CD14-positive monocyte (primary cell): ENCODE measurements around the gene FOXL2. TPM values are rescaled to one million over a fixed set of nuclear protein-coding genes. Genes with fewer than 3 reads are reported as not detected.

ENCODE experiments used
- DNase-seq, 3 donors: peaks; one replicate each; pipeline ENCODE4 v3.0.0-alpha.2; 2011 to 2022
- H2AFZ ChIP-seq: 2 replicates; pipeline ENCODE4 v1.6.0; 2012; ENCODE audit warnings: mild to moderate bottlenecking, low read depth, low read length, inconsistent platforms; ENCODE audit not compliant: insufficient read depth, poor library complexity, severe bottlenecking
- H3K27ac ChIP-seq, 2 donors: 1 replicate in 1 of 2; 2 replicates in 1 of 2; pipeline ENCODE4 v1.5.1; 2012 to 2013; ENCODE audit warnings: low read length in 2 of 2, control low read depth in 1 of 2, inconsistent platforms in 1 of 2, low read depth in 1 of 2, mild to moderate bottlenecking in 1 of 2
- H3K27me3 ChIP-seq, 2 donors: one replicate each; pipeline versions ENCODE4 v1.6.0 to v1.6.1; 2011 to 2013; ENCODE audit warnings: low read length in 2 of 2; ENCODE audit not compliant: control insufficient read depth in 2 of 2, insufficient read depth in 2 of 2
- H3K36me3 ChIP-seq, 2 donors: replicated peaks in 1 of 2; 1 replicate in 1 of 2; 2 replicates in 1 of 2; pipeline versions ENCODE4 v1.5.1 to v1.6.1; 2012 to 2013; ENCODE audit warnings: low read length in 2 of 2, control low read depth in 1 of 2, inconsistent platforms in 1 of 2, mild to moderate bottlenecking in 1 of 2; ENCODE audit not compliant: insufficient read depth in 2 of 2, control insufficient read depth in 1 of 2
- H3K4me1 ChIP-seq, 2 donors: 1 replicate in 1 of 2; 2 replicates in 1 of 2; pipeline versions ENCODE4 v1.5.1 to v1.6.1; 2012 to 2013; ENCODE audit warnings: low read length in 2 of 2, control low read depth in 1 of 2, inconsistent platforms in 1 of 2, mild to moderate bottlenecking in 1 of 2, moderate library complexity in 1 of 2; ENCODE audit not compliant: insufficient read depth in 2 of 2, control insufficient read depth in 1 of 2
- H3K4me2 ChIP-seq: replicated peaks from 2 replicates; pipeline ENCODE3; 2012; ENCODE audit warnings: low read length, moderate library complexity, mild to moderate bottlenecking; ENCODE audit not compliant: poor library complexity, severe bottlenecking; ENCODE audit errors: extremely low read depth
- H3K4me3 ChIP-seq, 3 experiments: fragments of 200-600 bp in 1 of 3; sonication (generic) in 1 of 3; replicated peaks in 1 of 3; 1 replicate in 2 of 3; 2 replicates in 1 of 3; pipeline ENCODE4 v1.5.1; 2011 to 2013; ENCODE audit warnings: low read length in 3 of 3, mild to moderate bottlenecking in 3 of 3, control low read depth in 2 of 3, low read depth in 2 of 3, inconsistent platforms in 1 of 3, moderate library complexity in 1 of 3
- H3K79me2 ChIP-seq: 2 replicates; pipeline ENCODE4 v1.6.0; 2012; ENCODE audit warnings: mild to moderate bottlenecking, control low read depth, inconsistent platforms, low read length, moderate library complexity; ENCODE audit not compliant: insufficient read depth
- H3K9ac ChIP-seq: 2 replicates; pipeline ENCODE4 v1.6.0; 2017; ENCODE audit warnings: low read length, mild to moderate bottlenecking; ENCODE audit not compliant: insufficient read depth, poor library complexity, severe bottlenecking
- H3K9me3 ChIP-seq, 2 donors: replicated peaks in 1 of 2; 1 replicate in 1 of 2; 2 replicates in 1 of 2; pipeline versions ENCODE4 v1.5.1 to v1.6.1; 2012 to 2013; ENCODE audit warnings: low read length in 2 of 2, control low read depth in 1 of 2; ENCODE audit not compliant: control insufficient read depth in 1 of 2, insufficient read depth in 1 of 2
- H4K20me1 ChIP-seq: 2 replicates; pipeline ENCODE4 v1.6.0; 2012; ENCODE audit warnings: mild to moderate bottlenecking, low read length, control low read depth, moderate library complexity; ENCODE audit not compliant: insufficient read depth
- H3K27ac Mint-ChIP-seq, 7 donors: one replicate each; pipeline ENCODE4 v1.8.0; 2020; ENCODE audit warnings: mild to moderate bottlenecking in 7 of 7, mixed read lengths in 7 of 7, moderate library complexity in 6 of 7, inconsistent platforms in 2 of 7
- H3K27me3 Mint-ChIP-seq, 3 donors: one replicate each; pipeline ENCODE4 v1.8.0; 2021 to 2022; ENCODE audit warnings: low read depth in 3 of 3, mild to moderate bottlenecking in 3 of 3, mixed read lengths in 3 of 3, moderate library complexity in 3 of 3, inconsistent platforms in 1 of 3
- H3K36me3 Mint-ChIP-seq, 2 donors: one replicate each; pipeline ENCODE4 v1.8.0; 2020; ENCODE audit warnings: mixed read lengths in 2 of 2, inconsistent platforms in 1 of 2, mild to moderate bottlenecking in 1 of 2
- H3K4me1 Mint-ChIP-seq: one replicate; pipeline ENCODE4 v1.8.0; 2020; ENCODE audit warnings: mild to moderate bottlenecking, mixed read lengths
- H3K4me3 Mint-ChIP-seq, 2 donors: one replicate each; pipeline ENCODE4 v1.8.0; 2020; ENCODE audit warnings: mild to moderate bottlenecking in 2 of 2, mixed read lengths in 2 of 2, moderate library complexity in 1 of 2
- H3K9me3 Mint-ChIP-seq, 7 donors: one replicate each; pipeline ENCODE4 v1.8.0; 2020 to 2022; ENCODE audit warnings: mixed read lengths in 7 of 7, mild to moderate bottlenecking in 6 of 7, moderate library complexity in 6 of 7, inconsistent platforms in 2 of 7
- WGBS: methylation state at CpG from one replicate; pipeline ENCODE4 v1.1.5; 2013; ENCODE audit warnings: missing lambda C conversion rate; ENCODE audit not compliant: insufficient coverage; 5-methylcytosine and 5-hydroxymethylcytosine counted together
- intact Hi-C, 2 donors: fragments of 100-400 bp; cut with micrococcal nuclease; formaldehyde crosslinking; loops; one replicate each; pipeline versions ENCODE4 v1.15.0 to v1.15.1; 2023
- polyA plus RNA-seq, 3 donors: library from polyadenylated mRNA; depleted of rRNA in 1 of 3; unstranded in 2 of 3; stranded (reverse) in 1 of 3; fragments of 300-500 nt in 2 of 3; fragments of >200 nt in 1 of 3; fragmentation: Illumina TruSeq in 2 of 3; gene quantifications; 1 replicate in 2 of 3; 2 replicates in 1 of 3; pipeline ENCODE4 v1.2.3, GENCODE V29; 2012 to 2021
- TF ChIP-seq, protein P1 (sequence below): fragments of 200-600 bp; IDR thresholded peaks from one replicate; pipeline ENCODE4 v1.8.0; 2022; ENCODE audit warnings: antibody characterized with exemption, mild to moderate bottlenecking

FOXL2 gene
- polyA plus RNA-seq, 3 donors, result not detected

DNA sequence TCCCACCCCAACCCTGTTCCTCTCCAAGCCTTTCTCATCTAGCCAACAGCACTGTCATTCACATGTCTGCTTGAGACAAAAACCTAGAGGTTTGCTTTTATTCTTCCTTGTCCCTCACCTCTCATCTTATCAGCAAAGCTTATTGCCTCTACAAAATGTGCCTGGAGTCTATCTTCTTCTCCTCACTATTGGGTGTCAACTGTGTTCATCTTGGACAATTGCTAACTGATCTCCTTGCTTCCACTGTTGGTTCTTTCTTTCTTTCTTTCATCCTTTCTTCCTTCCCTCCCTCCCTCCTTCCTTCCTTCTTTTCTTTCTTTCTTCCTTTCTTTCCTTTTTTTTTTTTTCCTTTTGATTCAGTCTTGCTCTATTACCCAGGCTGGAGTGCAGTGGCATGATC lies 48.2 kb downstream of the FOXL2 start:
- H3K9ac ChIP-seq, result no peak overlapping the region
- peaks cover 0 to 9% (median 2%) of the 10 kb centered on the region in 3 donors for H3K27me3 Mint-ChIP-seq

GRCh38 chr3:138898301-138898700 lies 48.6 kb downstream of the FOXL2 start:
- Mint-ChIP-seq H3K9me3 (no peaks in the 10 kb centered on the region), H3K27ac (no peak overlapping the region), H3K4me3 (no peak overlapping the region), H3K4me1 (peaks cover 45% of the 10 kb centered on the region), H3K27me3 (peaks cover 0 to 8% (median 2%) of the 10 kb centered on the region in 3 donors), H3K36me3 (no peaks in the 10 kb centered on the region)
- TF ChIP-seq, protein P1, sequence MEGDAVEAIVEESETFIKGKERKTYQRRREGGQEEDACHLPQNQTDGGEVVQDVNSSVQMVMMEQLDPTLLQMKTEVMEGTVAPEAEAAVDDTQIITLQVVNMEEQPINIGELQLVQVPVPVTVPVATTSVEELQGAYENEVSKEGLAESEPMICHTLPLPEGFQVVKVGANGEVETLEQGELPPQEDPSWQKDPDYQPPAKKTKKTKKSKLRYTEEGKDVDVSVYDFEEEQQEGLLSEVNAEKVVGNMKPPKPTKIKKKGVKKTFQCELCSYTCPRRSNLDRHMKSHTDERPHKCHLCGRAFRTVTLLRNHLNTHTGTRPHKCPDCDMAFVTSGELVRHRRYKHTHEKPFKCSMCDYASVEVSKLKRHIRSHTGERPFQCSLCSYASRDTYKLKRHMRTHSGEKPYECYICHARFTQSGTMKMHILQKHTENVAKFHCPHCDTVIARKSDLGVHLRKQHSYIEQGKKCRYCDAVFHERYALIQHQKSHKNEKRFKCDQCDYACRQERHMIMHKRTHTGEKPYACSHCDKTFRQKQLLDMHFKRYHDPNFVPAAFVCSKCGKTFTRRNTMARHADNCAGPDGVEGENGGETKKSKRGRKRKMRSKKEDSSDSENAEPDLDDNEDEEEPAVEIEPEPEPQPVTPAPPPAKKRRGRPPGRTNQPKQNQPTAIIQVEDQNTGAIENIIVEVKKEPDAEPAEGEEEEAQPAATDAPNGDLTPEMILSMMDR, result no peak
- Histone ChIP-seq H3K79me2 (no peaks in the 10 kb centered on the region), H3K27ac (no peak overlapping the region), H3K4me3 (no peak overlapping the region), H3K4me2 (no peak overlapping the region), H2AFZ (no peak overlapping the region), H3K27me3 (no peaks in the 10 kb centered on the region), H3K4me1 (peaks cover 24 to 32% of the 10 kb centered on the region in 2 donors), H3K36me3 (no peaks in the 10 kb centered on the region), H3K9me3 (no peaks in the 10 kb centered on the region), H3K9ac (no peak overlapping the region), H4K20me1 (no peaks in the 10 kb centered on the region)
- WGBS, result no CpG with 5 or more reads among the region's 1 CpG
- DNase-seq, result no peak
- intact Hi-C loops, result no loop called here

More for the DNA sequence above, 48.2 kb downstream of the FOXL2 start:
- Histone ChIP-seq H3K27me3 (no peaks in the 10 kb centered on the region), H3K79me2 (no peaks in the 10 kb centered on the region), H2AFZ (no peak overlapping the region), H3K4me1 (peaks cover 24 to 32% of the 10 kb centered on the region in 2 donors), H3K4me2 (no peak overlapping the region), H4K20me1 (no peaks in the 10 kb centered on the region), H3K27ac (no peak overlapping the region), H3K9me3 (no peaks in the 10 kb centered on the region), H3K4me3 (no peak overlapping the region), H3K36me3 (no peaks in the 10 kb centered on the region)
- no peak for DNase-seq
- Mint-ChIP-seq H3K4me3 (no peak overlapping the region), H3K27ac (no peak overlapping the region), H3K4me1 (peaks cover 45% of the 10 kb centered on the region), H3K36me3 (no peaks in the 10 kb centered on the region), H3K9me3 (no peaks in the 10 kb centered on the region)
- intact Hi-C loops, result no loop called here
- TF ChIP-seq, protein P1, result no peak

Other genes starting within 250 kb of the FOXL2 start
- gene PIK3CB, start 112.2 kb downstream of the FOXL2 start, polyA plus RNA-seq, result 10 to 100 TPM; 14.1 to 33.6 (median 20.4) TPM
- gene FOXL2NB, start 80 bp upstream of the FOXL2 start, polyA plus RNA-seq, result not detected
- gene PRR23A, start 59.1 kb upstream of the FOXL2 start, polyA plus RNA-seq, result not detected
- not detected for gene PRR23B, start 73.8 kb upstream of the FOXL2 start, polyA plus RNA-seq
- gene PRR23C, start 97.8 kb upstream of the FOXL2 start, polyA plus RNA-seq, result not detected